ENCODE measurements around the gene UBAC2.

DNA sequence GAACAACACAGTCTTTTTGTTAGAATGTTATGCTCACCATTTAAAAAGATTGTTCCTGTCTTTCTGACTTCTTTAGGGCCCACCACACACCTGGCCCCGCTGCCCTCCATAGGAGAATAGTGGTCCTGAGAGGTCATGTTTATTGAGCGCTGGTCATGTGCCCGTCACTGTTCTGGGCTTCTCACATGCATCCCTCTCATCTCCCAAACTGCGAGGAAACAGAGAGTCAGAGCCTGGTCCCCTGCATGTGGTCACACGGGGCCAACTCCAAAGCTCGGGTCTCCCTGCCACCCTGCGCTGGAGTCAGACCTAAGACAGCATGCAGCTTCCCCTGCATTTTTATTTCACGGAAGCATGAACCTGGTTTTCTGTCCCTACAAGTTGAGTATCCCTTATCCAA is 177.0 kb downstream of the UBAC2 start:
- TF ChIP-seq POLR2AphosphoS5 (IDR thresholded peaks at IDR 0.05; ENCODE audit: insufficient read depth in 1 of 2, low read depth in 1 of 2) = no peak
- TF ChIP-seq, protein P1, sequence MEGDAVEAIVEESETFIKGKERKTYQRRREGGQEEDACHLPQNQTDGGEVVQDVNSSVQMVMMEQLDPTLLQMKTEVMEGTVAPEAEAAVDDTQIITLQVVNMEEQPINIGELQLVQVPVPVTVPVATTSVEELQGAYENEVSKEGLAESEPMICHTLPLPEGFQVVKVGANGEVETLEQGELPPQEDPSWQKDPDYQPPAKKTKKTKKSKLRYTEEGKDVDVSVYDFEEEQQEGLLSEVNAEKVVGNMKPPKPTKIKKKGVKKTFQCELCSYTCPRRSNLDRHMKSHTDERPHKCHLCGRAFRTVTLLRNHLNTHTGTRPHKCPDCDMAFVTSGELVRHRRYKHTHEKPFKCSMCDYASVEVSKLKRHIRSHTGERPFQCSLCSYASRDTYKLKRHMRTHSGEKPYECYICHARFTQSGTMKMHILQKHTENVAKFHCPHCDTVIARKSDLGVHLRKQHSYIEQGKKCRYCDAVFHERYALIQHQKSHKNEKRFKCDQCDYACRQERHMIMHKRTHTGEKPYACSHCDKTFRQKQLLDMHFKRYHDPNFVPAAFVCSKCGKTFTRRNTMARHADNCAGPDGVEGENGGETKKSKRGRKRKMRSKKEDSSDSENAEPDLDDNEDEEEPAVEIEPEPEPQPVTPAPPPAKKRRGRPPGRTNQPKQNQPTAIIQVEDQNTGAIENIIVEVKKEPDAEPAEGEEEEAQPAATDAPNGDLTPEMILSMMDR (IDR thresholded peaks at IDR 0.05) = no peak
